Endometrial microvascular endothelial cells (primary cell): ENCODE data around the gene DEFB125. TPM values are rescaled to one million over a fixed set of nuclear protein-coding genes. Genes with fewer than 3 reads are reported as not detected.
"Not testable (repeated sequence)": the region's sequence is repeated elsewhere in the genome, so short reads cannot be mapped to it uniquely, and the experiment has no call there.

ENCODE experiments used
- in situ Hi-C: cut with HindIII; loops from 2 replicates; pipeline ENCODE4 v1.10.0; 2017; ENCODE audit warnings: low sequenced_read_pairs, low pct_unique_long_range_greater_than_20kb; ENCODE audit errors: inconsistent ontology term
- total RNA-seq: library from RNA; depleted of rRNA; stranded (reverse); fragments of >200 nt; gene quantifications from one replicate; pipeline ENCODE4 v1.2.3, GENCODE V29; 2015; ENCODE audit errors: inconsistent ontology term

The DEFB125 gene, protein sequence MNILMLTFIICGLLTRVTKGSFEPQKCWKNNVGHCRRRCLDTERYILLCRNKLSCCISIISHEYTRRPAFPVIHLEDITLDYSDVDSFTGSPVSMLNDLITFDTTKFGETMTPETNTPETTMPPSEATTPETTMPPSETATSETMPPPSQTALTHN
- not detected for total RNA-seq

DNA sequence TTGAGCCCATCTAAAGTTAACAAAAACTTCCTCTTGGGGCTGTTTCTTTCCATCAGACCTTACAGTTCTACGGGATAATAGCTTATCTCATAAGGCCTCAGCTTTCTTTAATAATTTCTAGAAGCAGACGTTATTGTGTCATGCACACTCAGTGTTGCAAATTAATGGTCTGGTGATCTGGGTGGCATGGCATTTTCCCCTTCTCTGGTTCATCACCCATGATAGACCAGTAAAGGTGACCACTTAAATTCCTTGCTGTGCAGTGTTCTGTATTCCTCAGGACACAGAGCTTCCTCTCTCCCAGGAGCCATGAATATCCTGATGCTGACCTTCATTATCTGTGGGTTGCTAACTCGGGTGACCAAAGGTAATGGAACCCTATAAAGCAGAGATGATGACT lies at the start of gene DEFB125:
DEFB125 (plus strand) TSS at position 272 of the 400 bp plus-strand sequence; CDS start at position 310, 38 bp downstream.
- in situ Hi-C loops, result no loop called here

GRCh38 chr20:60035-60918 lies 27.2 kb upstream of the DEFB125 start:
- in situ Hi-C loops, result no loop called here

DNA sequence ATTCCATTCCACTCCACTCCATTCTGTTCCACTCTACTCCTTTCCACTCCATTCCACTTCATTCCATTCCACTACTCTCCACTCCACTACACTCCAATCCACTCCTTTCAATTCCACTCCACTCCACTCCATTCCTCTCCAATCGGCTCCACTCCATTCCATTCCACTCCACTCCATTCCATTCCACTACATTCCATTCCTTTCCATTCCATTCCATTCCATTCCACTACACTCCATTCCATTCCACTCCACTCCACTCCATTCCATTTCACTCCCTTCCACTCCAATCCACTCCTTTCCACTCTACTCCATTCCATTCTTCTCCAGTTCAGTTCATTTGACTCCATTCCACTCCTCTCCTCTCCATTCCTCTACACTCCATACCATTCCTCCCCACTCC lies 26.2 kb upstream of the DEFB125 start:
- in situ Hi-C loops, result no loop called here

GRCh38 chr20:61757-62156 lies 25.7 kb upstream of the DEFB125 start:
- in situ Hi-C loops, result no loop called here

- in situ Hi-C loops, result no loop called here
Measured at GRCh38 chr20:62487-62886, 25.0 kb upstream of the DEFB125 start.

DNA sequence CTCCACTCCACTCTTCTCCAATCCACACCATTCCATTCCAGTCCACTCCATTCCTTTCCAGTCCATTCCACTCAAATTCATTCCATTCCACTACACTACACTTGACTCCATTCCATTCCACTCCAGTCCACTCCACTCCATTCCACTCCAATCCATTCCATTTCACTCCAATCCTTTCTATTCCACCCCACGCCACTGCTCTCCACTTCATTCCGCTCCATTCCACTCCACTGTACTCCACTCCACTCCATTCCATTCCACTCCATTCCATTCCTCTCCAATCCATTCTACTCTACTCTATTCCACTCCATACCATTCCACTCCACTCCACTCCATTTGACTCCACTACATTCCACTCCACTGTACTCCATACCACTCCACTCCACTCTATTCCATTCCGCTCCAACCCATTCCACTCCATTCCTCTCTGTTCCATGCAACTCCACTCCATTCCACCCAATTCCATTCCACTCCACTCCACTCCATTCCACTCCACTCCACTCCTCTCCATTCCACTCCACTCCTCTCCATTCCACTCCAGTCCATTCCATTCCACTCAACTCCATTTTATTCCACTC lies 23.4 kb upstream of the DEFB125 start:
- in situ Hi-C loops, result no loop called here

DNA sequence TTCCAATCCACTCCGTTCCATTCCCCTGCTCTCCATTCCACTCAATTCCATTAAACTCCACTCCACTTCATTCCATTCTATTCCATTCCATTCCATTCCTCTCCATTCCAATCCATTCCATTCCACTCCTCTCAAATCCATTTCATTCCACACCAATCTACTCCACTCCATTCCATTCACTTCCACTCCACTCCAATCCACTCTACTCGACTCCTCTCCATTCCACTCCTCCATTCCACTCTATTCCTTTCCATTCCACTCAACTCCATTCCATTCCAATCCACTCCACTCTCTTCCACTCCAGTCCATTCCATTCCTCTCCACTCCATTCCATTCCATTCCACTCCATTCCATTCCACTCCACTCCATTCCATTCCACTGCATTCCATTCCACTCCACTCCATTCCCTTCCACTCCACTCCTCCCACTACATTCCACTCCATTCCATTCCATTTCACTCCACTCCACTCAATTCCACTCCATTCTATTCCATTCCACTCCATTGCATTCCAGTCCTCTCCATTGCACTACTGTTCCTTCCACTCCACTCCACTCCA lies 22.6 kb upstream of the DEFB125 start:
- in situ Hi-C loops, result no loop called here

GRCh38 chr20:77231-77630 lies 10.2 kb upstream of the DEFB125 start:
- in situ Hi-C loops, result no loop called here

- in situ Hi-C loops, result no loop called here
Measured at GRCh38 chr20:78338-78737, 9.1 kb upstream of the DEFB125 start.

DNA sequence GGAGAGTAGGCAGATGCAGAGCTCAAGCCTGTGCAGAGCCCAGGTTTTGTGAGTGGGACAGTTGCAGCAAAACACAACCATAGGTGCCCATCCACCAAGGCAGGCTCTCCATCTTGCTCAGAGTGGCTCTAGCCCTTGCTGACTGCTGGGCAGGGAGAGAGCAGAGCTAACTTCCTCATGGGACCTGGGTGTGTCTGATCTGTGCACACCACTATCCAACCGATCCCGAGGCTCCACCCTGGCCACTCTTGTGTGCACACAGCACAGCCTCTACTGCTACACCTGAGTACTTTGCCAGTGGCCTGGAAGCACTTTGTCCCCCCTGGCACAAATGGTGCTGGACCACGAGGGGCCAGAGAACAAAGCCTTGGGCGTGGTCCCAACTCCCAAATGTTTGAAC lies 7.9 kb upstream of the DEFB125 start:
- in situ Hi-C loops, result no loop called here

- in situ Hi-C loops, result no loop called here
Measured at GRCh38 chr20:90651-91050, 3.2 kb downstream of the DEFB125 start.

- in situ Hi-C loops, result no loop called here
Measured at GRCh38 chr20:93641-94040, 6.2 kb downstream of the DEFB125 start.

DNA sequence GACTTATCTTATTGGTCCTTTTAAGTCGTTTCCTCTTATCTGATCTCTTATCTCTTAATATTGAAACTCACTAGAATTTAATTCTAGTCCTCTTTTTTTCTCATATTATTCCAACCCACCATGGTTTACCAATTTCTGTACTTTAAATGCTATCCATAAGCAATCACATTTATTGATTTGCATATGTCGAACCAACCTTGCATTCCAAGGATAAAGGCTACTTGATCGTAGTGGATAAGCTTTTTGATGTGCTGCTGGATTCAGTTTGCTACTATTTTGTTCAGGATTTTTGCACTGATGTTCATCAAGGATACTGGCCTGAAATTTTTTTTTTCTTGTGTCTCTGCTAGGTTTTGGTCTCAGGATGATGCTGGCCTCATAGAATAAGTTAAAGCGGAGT lies 7.7 kb downstream of the DEFB125 start:
- in situ Hi-C loops, result no loop called here

GRCh38 chr20:97691-98090 lies 10.2 kb downstream of the DEFB125 start:
- in situ Hi-C loops, result not testable (repeated sequence)

GRCh38 chr20:101975-102374 lies 14.5 kb downstream of the DEFB125 start:
- in situ Hi-C loops, result no loop called here

GRCh38 chr20:103456-103855 lies 16.0 kb downstream of the DEFB125 start:
- in situ Hi-C loops, result no loop called here

DNA sequence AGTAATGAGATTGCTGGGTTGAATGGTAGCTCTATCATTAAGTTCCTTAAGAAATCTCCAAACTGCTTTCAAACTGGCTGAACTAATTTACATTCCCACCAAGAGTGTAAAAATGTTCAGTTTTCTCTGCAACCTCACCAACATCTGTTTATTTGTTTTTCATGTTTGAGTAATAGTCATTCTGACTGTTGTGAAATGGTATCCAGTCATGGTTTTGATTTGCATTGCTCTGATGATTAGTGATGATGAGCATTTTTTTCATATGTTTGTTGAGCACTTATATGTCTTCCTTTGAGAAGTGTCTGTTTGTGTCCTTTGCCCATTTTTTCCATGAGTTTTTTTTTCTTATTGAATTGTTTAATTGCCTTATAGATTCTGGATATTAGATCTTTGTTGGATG lies 24.9 kb downstream of the DEFB125 start:
- in situ Hi-C loops, result no loop called here

DNA sequence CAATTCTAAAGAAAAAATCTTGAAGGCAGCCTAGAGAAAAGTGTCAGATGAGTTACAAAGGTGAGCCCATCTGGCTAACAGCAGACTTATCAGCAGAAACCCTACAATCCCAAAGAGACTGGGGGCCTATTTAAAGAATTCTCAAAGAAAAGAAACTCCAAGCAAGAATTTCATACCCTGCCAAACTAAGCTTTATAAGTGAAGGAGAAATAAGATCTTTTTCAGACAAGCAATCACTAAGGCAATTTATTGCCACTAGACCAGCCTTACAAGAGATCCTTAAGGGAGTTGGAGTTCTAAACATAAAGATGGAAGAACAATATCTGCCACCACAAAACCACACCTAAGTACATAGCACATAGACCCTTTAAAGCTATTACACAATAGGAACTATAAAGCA lies 30.0 kb downstream of the DEFB125 start:
- in situ Hi-C loops, result no loop called here

DNA sequence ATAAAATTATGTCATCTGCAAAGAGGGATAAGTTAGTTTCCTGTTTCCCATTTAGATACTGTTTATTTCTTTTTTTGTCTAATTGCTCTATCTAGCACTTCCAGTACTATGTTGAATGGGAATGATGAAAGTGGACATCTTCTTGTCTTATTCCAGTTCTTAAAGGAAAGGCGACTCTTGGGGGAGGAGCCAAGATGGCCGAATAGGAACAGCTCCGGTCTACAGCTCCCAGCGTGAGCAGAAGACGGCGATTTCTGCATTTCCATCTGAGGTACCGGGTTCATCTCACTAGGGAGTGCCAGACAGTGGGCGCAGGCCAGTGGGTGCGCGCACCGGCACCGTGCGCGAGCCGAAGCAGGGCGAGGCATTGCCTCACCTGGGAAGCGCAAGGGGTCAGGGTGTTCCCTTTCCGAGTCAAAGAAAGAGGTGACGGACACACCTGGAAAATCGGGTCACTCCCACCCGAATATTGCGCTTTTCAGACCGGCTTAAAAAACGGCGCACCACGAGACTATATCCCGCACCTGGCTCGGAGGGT lies 42.4 kb downstream of the DEFB125 start:
- in situ Hi-C loops, result not testable (repeated sequence)
